Osteoblast (primary cell): Measurements from ENCODE around the gene GJA5. TPM values are rescaled to one million over a fixed set of nuclear protein-coding genes. Genes with fewer than 3 reads are reported as not detected.

Source experiments
- DNase-seq: peaks from one replicate; pipeline ENCODE4 v3.0.0; 2011; ENCODE audit warnings: low spot score, mixed read lengths; ENCODE audit not compliant: insufficient read length; ENCODE audit errors: missing footprints
- H2AFZ ChIP-seq: 2 replicates; pipeline ENCODE4 v1.6.0; 2011; ENCODE audit warnings: mild to moderate bottlenecking, low read length
- H3K27ac ChIP-seq: 2 replicates; pipeline ENCODE4 v1.5.1; 2011; ENCODE audit warnings: mild to moderate bottlenecking, low read depth, low read length, moderate library complexity
- H3K27me3 ChIP-seq: 2 replicates; pipeline ENCODE4 v1.6.0; 2012; ENCODE audit warnings: mild to moderate bottlenecking, control low read depth, inconsistent platforms, low read length, moderate library complexity; ENCODE audit not compliant: insufficient read depth
- H3K36me3 ChIP-seq: 2 replicates; pipeline ENCODE4 v1.5.1; 2011; ENCODE audit warnings: mild to moderate bottlenecking, low read length, control low read depth, moderate library complexity; ENCODE audit not compliant: insufficient read depth
- H3K4me1 ChIP-seq: 2 replicates; pipeline ENCODE4 v1.5.1; 2011; ENCODE audit warnings: mild to moderate bottlenecking, low read length, control low read depth, moderate library complexity; ENCODE audit not compliant: insufficient read depth
- H3K4me2 ChIP-seq: 2 replicates; pipeline ENCODE4 v1.6.0; 2011; ENCODE audit warnings: mild to moderate bottlenecking, low read length; ENCODE audit not compliant: insufficient read depth
- H3K4me3 ChIP-seq: fragments of 200-600 bp; sonication (generic); 3 replicates; pipeline ENCODE4 v1.5.1; 2012; ENCODE audit warnings: mild to moderate bottlenecking, low read length, inconsistent platforms; ENCODE audit not compliant: insufficient read depth
- H3K79me2 ChIP-seq: 2 replicates; pipeline ENCODE4 v1.6.0; 2012; ENCODE audit warnings: mild to moderate bottlenecking, low read length, control low read depth, inconsistent platforms; ENCODE audit not compliant: insufficient read depth
- H3K9me3 ChIP-seq: 2 replicates; pipeline ENCODE4 v1.5.1; 2011; ENCODE audit warnings: low read depth, low read length, control low read depth
- H4K20me1 ChIP-seq: 2 replicates; pipeline ENCODE4 v1.6.0; 2012; ENCODE audit warnings: mild to moderate bottlenecking, low read length, control low read depth; ENCODE audit not compliant: insufficient read depth
- total RNA-seq: library from RNA; depleted of rRNA; stranded (reverse); fragments of >200 nt; gene quantifications from 2 replicates; pipeline ENCODE4 v1.2.3, GENCODE V29; 2012
- TF ChIP-seq, protein P1 (sequence below): IDR thresholded peaks from 2 replicates; pipeline ENCODE4 v1.5.1; 2011; ENCODE audit warnings: mild to moderate bottlenecking, low read depth, low read length, moderate library complexity; ENCODE audit errors: extremely low read depth

The GJA5 gene
- total RNA-seq, 1 donor = not detected

DNA sequence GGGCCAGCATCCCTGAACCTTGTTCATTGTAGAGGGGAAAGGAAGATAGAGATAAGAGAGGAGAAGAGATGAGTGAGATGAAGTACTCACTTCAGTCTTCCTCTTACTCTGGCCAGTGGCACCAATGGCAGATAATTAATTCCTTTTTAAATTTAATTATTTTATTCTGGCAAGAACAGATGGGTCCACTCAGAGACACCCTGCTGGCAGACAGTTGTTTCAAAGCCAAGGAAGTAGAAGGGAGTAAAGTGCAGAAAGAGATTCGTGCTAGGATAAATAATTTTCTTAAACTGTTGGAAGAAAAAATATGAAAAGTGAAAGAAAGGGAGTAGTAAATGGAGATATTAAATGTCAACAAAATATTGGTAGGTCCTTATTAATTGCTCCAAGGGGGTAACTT is 7.7 kb upstream of the GJA5 start:
- Histone ChIP-seq H3K9me3 (no peaks in the 10 kb centered on the region), H3K27me3 (no peaks in the 10 kb centered on the region), H3K79me2 (no peaks in the 10 kb centered on the region), H2AFZ (no peak overlapping the region), H3K4me2 (no peak overlapping the region), H3K27ac (no peak overlapping the region), H3K4me1 (peaks cover 18% of the 10 kb centered on the region), H3K36me3 (no peaks in the 10 kb centered on the region), H3K4me3 (no peak overlapping the region), H4K20me1 (no peaks in the 10 kb centered on the region)
- TF ChIP-seq, protein P1, sequence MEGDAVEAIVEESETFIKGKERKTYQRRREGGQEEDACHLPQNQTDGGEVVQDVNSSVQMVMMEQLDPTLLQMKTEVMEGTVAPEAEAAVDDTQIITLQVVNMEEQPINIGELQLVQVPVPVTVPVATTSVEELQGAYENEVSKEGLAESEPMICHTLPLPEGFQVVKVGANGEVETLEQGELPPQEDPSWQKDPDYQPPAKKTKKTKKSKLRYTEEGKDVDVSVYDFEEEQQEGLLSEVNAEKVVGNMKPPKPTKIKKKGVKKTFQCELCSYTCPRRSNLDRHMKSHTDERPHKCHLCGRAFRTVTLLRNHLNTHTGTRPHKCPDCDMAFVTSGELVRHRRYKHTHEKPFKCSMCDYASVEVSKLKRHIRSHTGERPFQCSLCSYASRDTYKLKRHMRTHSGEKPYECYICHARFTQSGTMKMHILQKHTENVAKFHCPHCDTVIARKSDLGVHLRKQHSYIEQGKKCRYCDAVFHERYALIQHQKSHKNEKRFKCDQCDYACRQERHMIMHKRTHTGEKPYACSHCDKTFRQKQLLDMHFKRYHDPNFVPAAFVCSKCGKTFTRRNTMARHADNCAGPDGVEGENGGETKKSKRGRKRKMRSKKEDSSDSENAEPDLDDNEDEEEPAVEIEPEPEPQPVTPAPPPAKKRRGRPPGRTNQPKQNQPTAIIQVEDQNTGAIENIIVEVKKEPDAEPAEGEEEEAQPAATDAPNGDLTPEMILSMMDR = no peak
- no peak for DNase-seq

DNA sequence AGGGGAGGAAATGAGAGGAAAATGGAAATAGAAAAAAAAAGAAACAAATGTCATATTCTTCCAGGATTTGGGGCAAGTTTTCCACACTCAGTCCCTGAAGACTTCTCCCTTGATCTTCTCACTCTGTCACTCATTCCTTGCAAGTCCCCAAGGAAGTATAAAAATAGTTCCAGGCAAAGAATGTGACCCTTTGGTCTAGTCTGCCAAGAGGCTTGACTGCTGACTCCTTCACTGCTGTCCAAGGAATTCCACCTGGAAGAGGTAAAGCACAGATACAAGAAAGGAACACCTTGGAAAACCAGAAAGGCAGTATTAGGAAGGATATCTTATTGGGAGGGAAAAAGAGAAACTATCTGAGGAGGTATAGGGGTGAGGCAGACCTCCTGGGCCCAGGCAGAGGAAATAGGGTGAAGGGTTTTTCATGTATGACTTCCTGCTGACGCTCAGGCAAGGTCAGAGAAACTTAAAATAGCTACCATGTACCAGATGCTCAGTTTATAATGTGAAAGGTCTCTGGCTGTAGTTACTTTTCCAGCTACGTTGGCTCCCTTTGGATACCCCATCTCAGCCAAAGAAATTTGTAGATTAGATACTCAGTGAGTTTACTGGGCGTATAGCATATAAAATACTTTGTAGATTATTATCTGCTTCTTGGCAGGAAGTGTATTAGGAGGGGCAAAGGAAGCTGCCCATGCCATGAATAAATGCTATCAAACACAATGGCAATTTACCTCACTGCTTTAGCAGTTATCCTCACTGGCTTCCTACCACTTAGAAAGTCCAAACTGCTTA is 2.0 kb upstream of the GJA5 start:
- Histone ChIP-seq H3K27ac (no peak overlapping the region), H3K27me3 (peaks cover 4% of the 10 kb centered on the region), H3K4me3 (no peak overlapping the region), H3K36me3 (no peaks in the 10 kb centered on the region), H4K20me1 (no peaks in the 10 kb centered on the region), H3K4me2 (no peak overlapping the region), H3K9me3 (no peaks in the 10 kb centered on the region), H3K79me2 (no peaks in the 10 kb centered on the region), H3K4me1 (no peaks in the 10 kb centered on the region), H2AFZ (no peak overlapping the region)
- DNase-seq = no peak
- TF ChIP-seq, protein P1 = no peak

GRCh38 chr1:147758379-147759100 is 1.9 kb downstream of the GJA5 start:
- Histone ChIP-seq H3K36me3 (no peaks in the 10 kb centered on the region), H4K20me1 (no peaks in the 10 kb centered on the region), H3K4me2 (no peak overlapping the region), H3K4me3 (no peak overlapping the region), H3K9me3 (no peaks in the 10 kb centered on the region), H3K27me3 (peaks cover 4% of the 10 kb centered on the region), H2AFZ (no peak overlapping the region), H3K79me2 (no peaks in the 10 kb centered on the region), H3K4me1 (no peaks in the 10 kb centered on the region), H3K27ac (no peak overlapping the region)
- no peak for DNase-seq
- TF ChIP-seq, protein P1 = no peak
